ENCODE data around the gene TUB. TPM values are rescaled to one million over a fixed set of nuclear protein-coding genes. Genes with fewer than 3 reads are reported as not detected.

The TUB gene
- total RNA-seq, 1 experiment from 2014 or later: 3.3 TPM

GRCh38 chr11:8110396-8110795, 29.4 kb downstream of the TUB start:
- Histone ChIP-seq H3K79me2 (ENCODE audit: low read length) (no peaks in the 10 kb centered on the region), H3K9ac (ENCODE audit: low read length) (no peak overlapping the region), H4K20me1 (ENCODE audit: low read length) (no peaks in the 10 kb centered on the region), H3K4me3 (ENCODE audit: low read length) (no peak overlapping the region), H3K9me2 (replicated peaks; ENCODE audit: low read length) (no peaks in the 10 kb centered on the region), H3K27ac (ENCODE audit: low read length) (no peak overlapping the region), H3K4me1 (ENCODE audit: insufficient read depth, low read length) (no peaks in the 10 kb centered on the region), H3K9me3 (ENCODE audit: low read length) (no peaks in the 10 kb centered on the region), H3K36me3 (ENCODE audit: low read depth, low read length) (no peaks in the 10 kb centered on the region), H3K4me2 (ENCODE audit: low read length) (no peak overlapping the region), H3K27me3 (ENCODE audit: low read length) (peaks cover 28% of the 10 kb centered on the region), H2AFZ (ENCODE audit: low read length) (no peak overlapping the region), H3F3A (ENCODE audit: low read length, unreplicated experiment) (no peaks in the 10 kb centered on the region)
- no peak for ATAC-seq
- ChIA-PET CTCF (interaction anchor here (1.2 kb wide), 1 partner anchor 11 kb away, joined by 4 read pairs; no protein-coding TSS in a partner anchor), POLR2A (ENCODE audit: unreplicated experiment) (no interaction called here)
- no TSS peak for BruUV-seq (replicated peaks)
- no peak for DNase-seq
- TF ChIP-seq CTCF (conservative IDR thresholded peaks at IDR 0.05; ENCODE audit: low read depth, low read length): no peak
- TF ChIP-seq EZH2 (IDR thresholded peaks at IDR 0.05; ENCODE audit: low read length, unreplicated experiment): no peak
- TF ChIP-seq EZH2phosphoT487 (IDR thresholded peaks at IDR 0.05; ENCODE audit: borderline replicate concordance, low read length): no peak
- intact Hi-C loops (cut with micrococcal nuclease): no loop called here

GRCh38 chr11:8111636-8112035, 30.6 kb downstream of the TUB start:
- H2AFZ ChIP-seq (ENCODE audit: low read length): no peak overlapping the region
- no TSS peak for BruUV-seq (replicated peaks)
- no peak overlapping the region for H3K9ac ChIP-seq (ENCODE audit: low read length)
- CTCF ChIA-PET: no interaction called here
- no peaks in the 10 kb centered on the region for H3K9me3 ChIP-seq (ENCODE audit: low read length)
- H3K79me2 ChIP-seq (ENCODE audit: low read length): no peaks in the 10 kb centered on the region
- intact Hi-C loops (cut with micrococcal nuclease): no loop called here
- ATAC-seq (no peak), DNase-seq (no peak)
- TF ChIP-seq EZH2phosphoT487 (IDR thresholded peaks at IDR 0.05; ENCODE audit: borderline replicate concordance, low read length): no peak
- TF ChIP-seq EZH2 (IDR thresholded peaks at IDR 0.05; ENCODE audit: low read length, unreplicated experiment): no peak
- TF ChIP-seq CTCF (conservative IDR thresholded peaks at IDR 0.05; ENCODE audit: low read depth, low read length): no peak
- POLR2A ChIA-PET (ENCODE audit: unreplicated experiment): no interaction called here
- no peaks in the 10 kb centered on the region for H3K36me3 ChIP-seq (ENCODE audit: low read depth, low read length)
- no peak overlapping the region for H3K4me2 ChIP-seq (ENCODE audit: low read length)
- H3K27ac ChIP-seq (ENCODE audit: low read length): no peak overlapping the region
- H3K4me1 ChIP-seq (ENCODE audit: insufficient read depth, low read length): no peaks in the 10 kb centered on the region
- no peaks in the 10 kb centered on the region for H4K20me1 ChIP-seq (ENCODE audit: low read length)
- H3K9me2 ChIP-seq (replicated peaks; ENCODE audit: low read length): no peaks in the 10 kb centered on the region
- H3F3A ChIP-seq (ENCODE audit: low read length, unreplicated experiment): no peaks in the 10 kb centered on the region
- H3K27me3 ChIP-seq (ENCODE audit: low read length): peaks cover 28% of the 10 kb centered on the region
- no peak overlapping the region for H3K4me3 ChIP-seq (ENCODE audit: low read length)

- H2AFZ ChIP-seq (ENCODE audit: low read length): no peak overlapping the region
- no peaks in the 10 kb centered on the region for H3K36me3 ChIP-seq (ENCODE audit: low read depth, low read length)
- no peaks in the 10 kb centered on the region for H3K9me2 ChIP-seq (replicated peaks; ENCODE audit: low read length)
- peaks cover 28% of the 10 kb centered on the region for H3K27me3 ChIP-seq (ENCODE audit: low read length)
- H3K4me1 ChIP-seq (ENCODE audit: insufficient read depth, low read length): no peaks in the 10 kb centered on the region
- ATAC-seq: no peak
- ChIA-PET POLR2A (ENCODE audit: unreplicated experiment) (no interaction called here), CTCF (no interaction called here)
- no peak overlapping the region for H3K4me3 ChIP-seq (ENCODE audit: low read length)
- no peak for DNase-seq
- no peak overlapping the region for H3K9ac ChIP-seq (ENCODE audit: low read length)
- TF ChIP-seq CTCF (conservative IDR thresholded peaks at IDR 0.05; ENCODE audit: low read depth, low read length) (no peak), EZH2 (IDR thresholded peaks at IDR 0.05; ENCODE audit: low read length, unreplicated experiment) (no peak), EZH2phosphoT487 (IDR thresholded peaks at IDR 0.05; ENCODE audit: borderline replicate concordance, low read length) (no peak)
- no peaks in the 10 kb centered on the region for H4K20me1 ChIP-seq (ENCODE audit: low read length)
- H3K79me2 ChIP-seq (ENCODE audit: low read length): no peaks in the 10 kb centered on the region
- H3F3A ChIP-seq (ENCODE audit: low read length, unreplicated experiment): no peaks in the 10 kb centered on the region
- BruUV-seq (replicated peaks): no TSS peak
- no peak overlapping the region for H3K4me2 ChIP-seq (ENCODE audit: low read length)
- intact Hi-C loops (cut with micrococcal nuclease): no loop called here
- no peak overlapping the region for H3K27ac ChIP-seq (ENCODE audit: low read length)
- no peaks in the 10 kb centered on the region for H3K9me3 ChIP-seq (ENCODE audit: low read length)
These were observed 41.3 kb downstream of the TUB start for GRCh38 chr11:8122173-8122764.
